ENCODE results near the gene SPATS2.

DNA sequence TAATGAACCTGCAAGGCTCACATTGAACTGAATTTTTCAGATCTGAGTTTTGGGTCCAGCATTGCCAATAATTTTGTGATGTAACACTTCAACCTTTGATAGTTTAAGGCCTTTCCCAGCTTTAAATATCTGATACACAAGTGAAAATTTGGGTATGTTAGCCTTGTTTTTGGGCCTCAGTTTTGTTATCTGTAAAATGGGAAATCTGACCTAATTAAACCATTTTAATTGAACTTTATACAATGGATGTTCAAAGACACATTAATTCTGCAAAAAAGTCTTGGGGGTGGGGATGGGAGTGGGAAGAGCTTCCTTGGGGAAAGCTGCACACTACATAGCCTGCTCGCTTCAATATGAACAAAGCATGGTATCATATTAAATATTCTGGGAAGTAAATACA, 5.2 kb upstream of the SPATS2 start:
- TF ChIP-seq, protein P1, sequence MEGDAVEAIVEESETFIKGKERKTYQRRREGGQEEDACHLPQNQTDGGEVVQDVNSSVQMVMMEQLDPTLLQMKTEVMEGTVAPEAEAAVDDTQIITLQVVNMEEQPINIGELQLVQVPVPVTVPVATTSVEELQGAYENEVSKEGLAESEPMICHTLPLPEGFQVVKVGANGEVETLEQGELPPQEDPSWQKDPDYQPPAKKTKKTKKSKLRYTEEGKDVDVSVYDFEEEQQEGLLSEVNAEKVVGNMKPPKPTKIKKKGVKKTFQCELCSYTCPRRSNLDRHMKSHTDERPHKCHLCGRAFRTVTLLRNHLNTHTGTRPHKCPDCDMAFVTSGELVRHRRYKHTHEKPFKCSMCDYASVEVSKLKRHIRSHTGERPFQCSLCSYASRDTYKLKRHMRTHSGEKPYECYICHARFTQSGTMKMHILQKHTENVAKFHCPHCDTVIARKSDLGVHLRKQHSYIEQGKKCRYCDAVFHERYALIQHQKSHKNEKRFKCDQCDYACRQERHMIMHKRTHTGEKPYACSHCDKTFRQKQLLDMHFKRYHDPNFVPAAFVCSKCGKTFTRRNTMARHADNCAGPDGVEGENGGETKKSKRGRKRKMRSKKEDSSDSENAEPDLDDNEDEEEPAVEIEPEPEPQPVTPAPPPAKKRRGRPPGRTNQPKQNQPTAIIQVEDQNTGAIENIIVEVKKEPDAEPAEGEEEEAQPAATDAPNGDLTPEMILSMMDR (conservative IDR thresholded peaks at IDR 0.05; ENCODE audit: low read length): no peak
- no peak for TF ChIP-seq EZH2phosphoT487 (IDR thresholded peaks at IDR 0.05; ENCODE audit: borderline replicate concordance, low read depth, low read length)
